GM21526 (cell line): ENCODE results near the gene C1QTNF1.

Experiments
- ATAC-seq: cut with Tn5 transposase; IDR thresholded peaks from one replicate; pipeline ENCODE4 v1.9.1; 2021; ENCODE audit warnings: moderate library complexity; ENCODE audit not compliant: unreplicated experiment, low FRiP score

C1QTNF1 gene

DNA sequence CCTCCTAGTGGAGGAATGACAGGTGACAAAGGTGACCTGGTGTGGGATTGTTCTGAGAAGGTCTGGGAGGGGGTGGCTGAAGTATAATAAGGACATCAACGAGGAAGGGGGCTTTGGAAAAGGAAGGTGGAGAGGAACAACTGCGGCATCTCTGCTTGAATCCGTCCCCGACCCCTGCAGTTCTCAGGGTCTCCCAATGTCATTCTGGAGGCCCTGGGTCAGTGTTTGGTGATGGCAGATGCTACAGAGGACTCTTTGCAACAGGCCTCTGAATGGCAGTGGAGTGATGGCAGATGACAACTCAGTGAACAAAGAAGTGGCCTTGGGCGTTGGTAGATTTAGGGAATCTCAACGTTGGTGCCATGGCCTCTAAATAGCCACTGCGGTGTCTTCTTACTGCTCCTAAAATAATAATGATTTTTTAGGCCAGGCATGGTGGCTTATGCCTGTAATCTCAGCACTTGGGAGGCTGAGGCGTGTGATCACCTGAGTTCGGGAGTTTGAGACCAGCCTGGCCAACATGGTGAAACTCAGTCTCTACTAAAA, 52.0 kb downstream of the C1QTNF1 start:
- ATAC-seq = no peak

DNA sequence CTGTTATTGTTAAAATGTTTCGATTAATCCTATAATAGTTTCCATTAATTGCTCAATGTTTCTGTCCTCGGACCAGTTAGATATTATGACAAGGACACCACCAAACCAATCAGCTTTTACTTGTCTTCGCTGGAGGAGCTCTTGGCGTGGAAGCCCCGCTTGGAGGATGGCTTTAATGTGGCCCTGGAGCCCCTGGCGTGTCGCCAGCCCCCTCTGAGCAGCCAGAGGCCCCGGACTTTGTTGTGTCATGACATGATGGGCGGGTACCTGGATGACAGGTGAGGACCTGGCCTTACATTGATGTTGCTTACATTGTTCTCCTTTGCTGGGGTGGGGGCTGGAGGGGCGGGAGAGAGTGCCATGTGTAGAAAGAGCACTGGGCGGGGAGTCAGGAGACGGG, 53.6 kb downstream of the C1QTNF1 start:
- no peak for ATAC-seq

GRCh38 chr17:79078476-79079190, 54.7 kb downstream of the C1QTNF1 start:
- ATAC-seq = no peak

- ATAC-seq = no peak
Observed at GRCh38 chr17:79079421-79080200, 55.6 kb downstream of the C1QTNF1 start.

GRCh38 chr17:79080349-79080748, 56.4 kb downstream of the C1QTNF1 start:
- no peak for ATAC-seq

DNA sequence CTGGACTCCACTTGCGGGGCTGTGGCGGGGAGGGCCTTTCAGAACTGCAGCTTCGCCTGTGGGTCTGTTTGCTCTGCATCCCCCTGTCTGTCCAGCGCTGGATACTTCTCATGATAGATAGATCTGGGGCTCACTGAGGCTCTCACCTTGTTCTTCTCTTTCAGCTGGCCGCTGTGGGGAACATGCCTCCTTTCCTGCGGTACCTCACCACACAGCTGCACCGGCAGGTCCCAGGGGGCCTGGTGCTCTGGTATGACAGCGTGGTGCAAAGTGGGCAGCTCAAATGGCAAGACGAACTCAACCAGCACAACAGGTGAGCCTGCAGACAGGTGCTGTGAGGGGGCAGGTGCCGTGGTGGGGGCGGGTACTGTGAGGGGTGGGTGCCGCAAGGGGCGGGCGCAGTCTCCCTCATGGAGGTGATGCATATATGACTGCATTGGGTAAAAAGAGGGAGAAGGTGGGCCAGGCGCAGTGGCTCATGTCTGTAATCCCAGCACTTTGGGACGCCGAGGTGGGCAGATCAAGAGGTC, 56.9 kb downstream of the C1QTNF1 start:
- no peak for ATAC-seq

- no peak for ATAC-seq
Observed at GRCh38 chr17:79081571-79082276, 57.8 kb downstream of the C1QTNF1 start.

DNA sequence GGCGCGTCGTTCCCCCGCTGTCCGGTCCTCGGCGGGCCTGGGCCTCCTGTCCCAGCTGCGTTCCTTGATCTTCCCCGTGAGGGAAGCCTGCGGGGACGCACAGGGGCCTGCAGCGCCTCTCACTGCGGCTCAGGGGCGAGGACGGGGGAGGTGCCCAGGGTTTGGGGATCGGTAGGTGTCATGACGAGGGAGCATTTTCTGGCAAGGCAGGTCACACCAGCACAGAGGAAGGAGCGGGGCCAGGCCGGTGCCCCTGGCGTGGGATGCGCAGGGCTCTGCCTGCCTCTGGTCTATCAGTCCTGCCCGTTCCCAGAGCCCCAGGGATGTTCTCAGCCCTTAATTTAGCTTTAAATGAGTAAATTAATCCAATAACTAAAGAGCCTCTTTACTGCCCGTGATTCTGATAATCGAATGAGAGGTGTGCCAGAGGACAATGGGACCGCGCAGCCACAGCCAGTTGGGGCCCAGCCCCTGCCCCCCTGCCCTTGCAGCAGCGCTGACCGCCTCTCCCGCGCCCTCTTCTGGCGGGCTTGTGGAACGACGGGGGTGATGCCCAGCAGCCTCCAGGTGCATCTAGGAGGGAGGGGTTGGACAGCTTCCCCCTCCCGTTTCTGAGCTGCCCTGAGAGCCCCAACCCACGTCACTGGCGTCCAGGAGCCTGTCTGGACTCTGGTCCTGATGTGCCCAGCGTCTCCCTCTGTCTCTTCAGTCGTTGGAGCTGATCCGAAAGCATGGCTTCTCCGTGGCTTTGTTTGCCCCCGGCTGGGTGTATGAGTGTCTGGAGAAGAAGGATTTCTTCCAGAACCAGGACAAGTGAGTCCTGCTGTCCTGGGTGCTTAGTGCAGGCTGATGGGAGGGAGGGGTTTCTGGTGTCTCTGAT, 58.6 kb downstream of the C1QTNF1 start:
- no peak for ATAC-seq

GRCh38 chr17:79083191-79083971, 59.4 kb downstream of the C1QTNF1 start:
- no peak for ATAC-seq

DNA sequence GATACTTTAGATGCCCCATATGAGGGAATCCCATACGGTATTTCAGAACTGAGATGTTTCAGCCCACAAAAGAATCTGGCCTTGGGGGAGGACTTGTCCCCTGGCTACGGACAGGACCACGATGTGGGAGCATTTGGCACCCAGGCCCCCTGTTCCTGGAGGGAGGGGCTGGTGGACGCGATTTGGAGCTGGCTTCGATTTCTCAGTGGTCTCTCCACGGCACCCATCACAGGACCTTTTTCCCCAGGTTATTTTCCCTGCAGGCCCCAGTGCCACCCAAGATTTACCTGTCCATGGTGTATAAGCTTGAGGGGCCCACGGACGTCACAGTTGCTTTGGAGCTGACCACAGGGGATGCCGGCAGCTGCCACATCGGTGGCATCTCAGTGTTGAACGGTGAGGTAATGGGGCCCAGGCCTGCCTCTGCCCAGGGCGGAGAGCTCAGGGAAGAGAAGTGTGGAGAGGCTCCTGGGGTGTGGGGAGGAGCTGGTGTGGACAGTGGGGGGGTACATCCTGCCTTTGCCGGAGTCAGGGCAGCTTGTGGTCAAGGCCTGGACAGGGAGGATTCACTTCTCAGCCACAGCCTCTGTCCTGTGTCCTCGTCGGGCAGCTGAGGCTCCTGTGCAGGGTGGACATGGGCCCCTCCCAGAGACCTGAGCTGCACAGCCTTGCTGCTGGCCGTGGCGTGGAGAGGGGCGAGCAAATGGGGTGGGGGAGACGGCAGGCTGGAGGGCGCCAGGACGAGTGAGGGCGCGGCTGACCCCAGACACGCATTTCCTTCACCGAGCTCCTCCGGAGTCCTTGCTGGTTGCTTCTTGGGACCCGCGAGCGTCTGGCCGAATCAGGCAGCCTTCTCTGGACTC, 60.6 kb downstream of the C1QTNF1 start:
- ATAC-seq = no peak

GRCh38 chr17:79085154-79085920, 61.4 kb downstream of the C1QTNF1 start:
- no peak for ATAC-seq

DNA sequence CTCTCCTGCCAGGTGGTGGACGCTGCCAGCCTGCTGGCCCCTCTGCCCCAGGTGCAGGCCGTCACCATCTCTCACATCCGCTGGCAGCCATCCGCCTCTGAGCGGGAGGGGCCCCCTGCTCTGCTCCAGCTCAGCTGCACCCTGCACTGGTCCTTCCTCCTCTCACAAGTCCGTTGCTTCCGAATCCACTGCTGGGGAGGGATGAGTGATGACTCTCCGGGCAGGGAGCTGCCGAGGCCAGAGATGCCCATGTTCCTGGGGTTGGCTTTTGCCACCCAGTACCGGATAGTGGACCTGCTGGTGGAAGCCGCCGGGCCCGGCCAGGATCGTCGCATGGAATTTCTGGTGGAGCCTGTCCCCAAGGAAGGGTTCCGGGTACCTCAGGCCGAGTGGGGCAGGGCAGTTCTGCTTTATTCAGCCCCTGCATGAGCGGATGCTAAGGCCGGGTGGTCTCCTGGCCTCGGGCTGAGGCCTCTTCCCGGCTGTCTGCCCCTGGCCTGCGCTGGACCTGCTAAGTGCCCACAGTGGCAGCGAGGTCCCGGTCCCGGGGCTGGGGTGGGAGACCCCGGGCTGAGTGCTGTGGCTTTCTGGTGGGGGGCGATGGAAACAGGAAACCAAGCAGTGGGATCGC, 62.1 kb downstream of the C1QTNF1 start:
- ATAC-seq = no peak

DNA sequence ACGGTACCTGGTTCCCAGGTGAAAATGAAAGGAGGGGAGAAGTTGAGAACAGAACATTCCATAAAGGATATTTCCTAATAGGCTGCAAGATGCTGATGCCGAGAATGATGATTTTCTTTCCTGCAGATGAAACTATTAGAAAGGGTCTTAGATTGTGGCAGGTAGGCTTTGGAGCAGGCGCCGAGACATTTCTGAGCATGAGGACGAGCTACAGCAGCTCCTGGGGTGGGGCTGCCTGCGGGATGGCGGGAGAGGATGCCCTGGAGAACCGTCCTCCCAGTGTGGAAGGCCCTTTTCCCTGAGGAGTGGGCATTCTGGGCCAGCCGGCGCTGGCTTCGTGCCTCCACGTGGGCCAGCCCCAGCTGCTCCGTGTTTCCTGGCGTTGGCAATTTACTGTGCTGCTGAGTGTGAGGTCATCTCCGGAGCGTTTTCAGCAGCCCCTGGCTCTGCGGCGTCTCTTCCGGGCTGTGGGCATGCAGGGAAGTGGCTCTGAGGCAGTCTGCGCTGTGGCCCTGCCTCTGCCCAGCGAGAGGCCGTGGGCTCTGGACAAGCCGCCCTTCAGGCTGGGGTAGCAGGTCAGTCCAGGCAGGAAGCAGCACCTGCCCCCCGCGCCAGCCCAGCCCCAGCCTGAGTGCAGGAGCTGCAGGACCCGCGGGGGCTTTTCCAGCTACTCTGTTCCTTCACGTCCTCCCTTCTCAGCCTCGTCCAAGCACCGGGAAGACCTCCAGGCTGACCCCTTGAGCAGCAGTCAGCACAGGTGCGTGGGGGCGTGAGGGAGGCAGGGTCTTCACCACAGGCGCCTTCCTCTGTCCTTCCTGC, 62.8 kb downstream of the C1QTNF1 start:
- ATAC-seq = no peak

- no peak for ATAC-seq
Observed at GRCh38 chr17:79087428-79088143, 63.6 kb downstream of the C1QTNF1 start.

- ATAC-seq = no peak
Observed at GRCh38 chr17:79088247-79088996, 64.5 kb downstream of the C1QTNF1 start.
